ENCODE results near the gene MTOR. TPM values are rescaled to one million over a fixed set of nuclear protein-coding genes. Genes with fewer than 3 reads are reported as not detected.

MTOR gene
- total RNA-seq, 1 donor from 2014 or later = 28.4 TPM

DNA sequence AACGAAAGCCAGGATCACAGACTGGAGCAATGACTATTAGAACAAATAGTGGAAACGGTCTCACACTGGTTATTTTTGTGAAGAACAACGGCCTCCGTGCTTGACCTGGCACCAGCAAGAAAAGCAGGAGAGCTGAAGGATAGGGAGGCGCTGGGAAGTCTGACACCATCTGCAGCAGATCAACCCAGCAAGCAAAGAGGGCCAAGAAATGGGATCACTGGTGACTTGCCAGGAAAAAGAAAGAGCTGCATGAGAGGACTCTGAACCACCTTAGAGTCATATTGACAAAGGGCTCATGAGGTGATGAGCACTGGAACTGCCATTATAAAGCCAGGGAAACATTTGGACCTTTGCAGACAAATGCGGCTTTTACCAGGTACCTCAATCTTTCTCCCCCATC lies 25.0 kb downstream of the MTOR start:
- ATAC-seq (peak; percentile 13), DNase-seq (ENCODE audit: missing footprints) (no peak)
- intact Hi-C loops (cut with DNase I) = no loop called here

DNA sequence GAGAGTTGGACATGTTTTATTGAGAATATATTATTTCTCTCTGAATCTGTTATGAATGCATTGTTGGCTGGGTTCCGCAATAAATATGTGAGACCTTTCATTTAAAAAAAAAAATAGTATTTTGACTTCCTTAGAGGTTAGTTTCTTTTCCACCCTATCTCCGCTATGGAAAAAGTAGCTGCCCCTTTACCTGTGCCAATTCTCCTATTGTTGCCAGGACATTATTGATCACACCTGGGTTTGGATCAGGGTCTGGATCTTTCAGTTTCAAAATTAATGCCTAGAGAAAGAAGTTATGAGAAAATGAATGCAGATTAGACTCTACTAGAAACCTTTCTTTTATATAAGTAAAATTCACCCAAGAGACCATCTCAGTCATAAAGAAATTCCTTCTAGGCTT lies 29.1 kb downstream of the MTOR start:
- intact Hi-C loops (cut with DNase I) = no loop called here
- ATAC-seq = no peak
- DNase-seq (ENCODE audit: missing footprints) = no peak

DNA sequence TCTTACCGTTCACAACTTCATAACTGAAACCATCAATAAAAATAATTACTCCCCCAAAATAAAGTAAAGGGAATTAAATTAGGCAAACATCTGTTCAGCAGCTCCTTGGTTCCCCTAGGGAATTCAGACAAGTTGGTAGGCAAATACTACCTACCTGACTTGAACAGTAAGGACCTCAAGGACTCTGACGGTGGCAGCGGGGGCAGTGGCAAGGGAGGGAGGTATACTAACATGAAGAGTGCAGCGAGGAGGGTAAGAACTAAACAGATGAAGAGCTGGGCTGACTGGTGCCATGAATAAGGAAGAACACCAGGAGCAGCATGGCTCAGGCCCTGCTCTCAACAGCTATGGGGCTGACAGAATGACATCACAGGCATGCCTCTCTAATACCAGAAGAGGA lies 33.1 kb downstream of the MTOR start:
- DNase-seq (ENCODE audit: missing footprints) = no peak
- ATAC-seq = no peak
- intact Hi-C loops (cut with DNase I) = no loop called here

DNA sequence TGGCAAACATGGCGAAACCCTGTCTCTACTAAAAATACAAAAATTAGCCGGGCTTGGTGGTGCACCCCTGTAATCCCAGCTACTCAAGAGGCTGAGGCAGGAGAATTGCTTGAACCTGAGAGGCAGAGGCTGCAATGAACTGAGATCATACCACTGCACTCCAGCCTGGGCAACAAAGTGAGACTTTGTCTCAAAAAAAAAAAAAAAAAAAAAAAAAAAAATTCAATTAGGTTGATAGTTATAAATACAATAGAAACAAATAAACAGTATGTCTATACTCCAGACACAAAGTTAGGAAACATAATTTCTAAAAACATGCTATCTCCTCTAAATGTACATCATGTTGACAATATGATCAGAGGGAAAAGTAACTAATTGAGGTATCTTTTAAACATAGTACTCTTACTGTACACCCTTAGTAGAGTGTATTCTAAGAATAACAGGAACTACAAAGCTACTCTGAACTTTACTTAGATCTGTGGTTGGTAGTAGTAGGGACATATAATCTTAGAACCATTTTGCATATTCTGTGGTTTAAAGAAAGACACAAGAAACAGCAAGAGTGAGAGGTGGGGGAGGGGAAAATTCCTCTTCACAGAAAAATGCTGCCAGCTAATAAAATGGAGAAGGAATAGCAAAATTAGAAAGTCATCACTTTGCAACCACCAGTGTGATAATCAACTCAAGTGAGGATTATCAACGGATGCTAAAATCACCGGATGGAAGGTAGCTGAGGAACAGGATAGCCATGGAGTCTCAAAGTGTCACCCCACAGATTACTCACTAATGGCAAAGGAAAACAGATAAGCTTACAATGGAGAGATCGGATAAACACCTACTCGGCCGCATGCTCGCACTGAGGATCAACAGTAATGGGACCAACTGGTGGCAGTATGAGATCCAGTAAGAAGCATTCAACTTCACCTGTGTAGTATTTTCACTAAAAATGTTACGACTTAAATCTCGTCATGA lies 35.0 kb downstream of the MTOR start:
- intact Hi-C loops (cut with DNase I) = no loop called here
- no peak for ATAC-seq

DNA sequence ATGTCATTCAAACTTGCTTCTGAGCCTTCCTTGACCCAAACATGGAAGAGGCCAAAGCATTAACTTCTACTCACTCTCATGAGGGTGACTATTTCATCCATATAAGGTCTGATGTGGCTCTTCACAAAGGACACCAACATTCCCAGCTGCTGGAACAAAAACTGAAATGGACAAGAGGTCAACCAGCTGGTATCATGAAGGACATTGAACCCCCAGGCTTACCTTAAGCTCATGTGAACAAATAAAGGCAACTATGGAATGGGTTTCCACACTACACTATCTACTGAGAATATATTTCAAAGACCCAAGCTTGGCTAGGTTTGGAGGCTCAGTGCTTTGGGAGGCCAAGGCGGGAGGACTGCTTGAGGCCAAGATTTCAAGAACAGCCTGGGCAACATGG lies 46.3 kb downstream of the MTOR start:
- DNase-seq (ENCODE audit: missing footprints) (no peak), ATAC-seq (no peak)
- intact Hi-C loops (cut with DNase I) = no loop called here

More for the DNA sequence above, 35.0 kb downstream of the MTOR start:
- no peak for DNase-seq (ENCODE audit: missing footprints)

DNA sequence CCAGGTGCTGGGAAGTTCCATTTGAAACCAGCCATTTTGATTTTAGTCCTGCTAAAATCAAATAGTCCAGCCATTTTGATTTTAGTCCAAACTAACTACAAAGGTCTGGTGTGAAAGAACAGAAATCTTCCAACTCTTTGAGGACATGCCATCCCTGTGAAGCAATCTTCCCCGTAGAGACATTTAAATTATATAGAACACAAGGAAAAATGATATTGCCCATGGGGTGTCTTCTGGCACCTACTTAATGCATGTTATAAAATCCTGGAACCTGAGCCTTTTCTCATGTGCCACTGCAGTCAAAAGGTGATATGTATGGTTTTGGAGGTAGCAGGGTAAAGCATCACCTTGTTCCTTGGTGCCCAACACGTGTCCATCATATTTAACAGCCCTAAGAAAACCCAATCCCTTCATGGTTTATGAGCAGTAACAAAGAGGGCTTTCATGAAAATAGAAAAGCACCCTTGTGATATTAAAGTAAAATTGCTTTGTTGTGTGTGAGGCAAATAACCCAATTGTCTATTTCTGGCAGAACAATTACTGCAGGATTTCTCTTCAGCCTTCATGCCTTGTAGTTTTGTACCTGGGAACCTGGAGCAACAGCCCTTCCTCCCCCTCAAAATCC lies 46.9 kb downstream of the MTOR start:
- no peak for ATAC-seq
- intact Hi-C loops (cut with DNase I) = no loop called here
- DNase-seq (ENCODE audit: missing footprints) = no peak

DNA sequence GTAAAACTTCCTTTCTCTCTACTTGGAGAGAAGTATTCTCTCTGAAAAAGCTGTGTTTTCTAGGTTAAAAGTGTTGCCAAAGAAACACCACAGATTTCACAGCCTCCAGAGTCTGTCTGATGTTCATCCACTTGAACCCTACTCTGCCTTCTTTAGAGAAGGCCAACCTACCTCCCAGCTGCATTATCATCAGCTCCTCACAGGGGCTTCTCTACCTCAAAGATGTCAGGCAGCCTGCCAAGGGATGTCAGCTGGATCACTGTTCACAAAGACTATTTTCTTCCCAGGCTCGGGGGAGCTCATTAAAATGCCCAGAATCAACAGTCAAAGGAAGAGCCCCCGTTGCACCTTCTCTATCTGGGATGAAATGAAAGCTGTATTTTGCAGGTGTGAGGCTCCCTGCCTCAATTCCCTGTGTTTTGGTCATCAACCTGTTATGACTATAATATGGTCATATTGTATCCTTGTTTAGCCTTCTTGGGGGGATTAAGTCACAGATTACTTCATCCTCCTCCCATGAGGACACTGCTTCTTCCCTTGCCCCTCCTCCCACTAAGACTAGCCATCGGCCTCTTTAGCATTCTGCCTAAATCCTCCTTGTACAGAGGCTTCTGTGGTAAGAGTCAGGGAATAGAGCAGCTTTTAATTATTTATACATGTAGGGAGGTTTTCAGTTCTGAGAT lies 47.5 kb downstream of the MTOR start:
- ATAC-seq = no peak
- intact Hi-C loops (cut with DNase I) = no loop called here

DNA sequence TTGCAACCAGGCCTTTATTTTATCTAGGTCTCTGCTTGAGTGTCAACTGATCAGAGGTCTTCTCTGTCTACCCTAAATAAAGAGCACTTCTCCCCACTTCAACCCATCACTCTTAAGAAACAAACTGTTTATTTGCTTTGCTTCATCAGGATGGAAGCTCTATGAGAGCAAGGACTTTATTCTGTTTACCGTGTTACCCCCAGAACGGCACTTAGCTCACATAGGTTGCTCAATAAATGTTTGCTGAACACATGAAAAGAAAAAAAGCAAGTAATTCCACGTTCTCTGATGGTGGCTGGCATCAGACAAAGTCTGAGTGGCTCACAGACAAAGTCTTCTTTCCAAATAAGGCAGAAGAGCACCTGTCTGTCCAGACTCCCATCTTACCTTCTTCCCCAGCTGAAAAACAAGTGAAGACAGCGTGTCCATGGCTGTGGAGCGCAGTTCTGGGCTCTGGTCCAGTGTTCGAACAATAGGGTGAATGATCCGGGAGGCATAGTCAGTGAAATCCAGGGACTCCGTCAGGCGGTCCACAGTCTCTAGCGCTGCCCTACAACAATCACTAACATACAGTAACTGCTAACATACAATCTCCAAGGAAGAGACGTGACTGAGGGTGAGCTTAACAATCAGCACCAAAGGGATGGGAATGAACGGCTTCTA lies 50.3 kb downstream of the MTOR start:
- DNase-seq (ENCODE audit: missing footprints) (no peak), ATAC-seq (no peak)
- intact Hi-C loops (cut with DNase I) = no loop called here

More for the DNA sequence above, 47.5 kb downstream of the MTOR start:
- DNase-seq (ENCODE audit: missing footprints) = no peak

DNA sequence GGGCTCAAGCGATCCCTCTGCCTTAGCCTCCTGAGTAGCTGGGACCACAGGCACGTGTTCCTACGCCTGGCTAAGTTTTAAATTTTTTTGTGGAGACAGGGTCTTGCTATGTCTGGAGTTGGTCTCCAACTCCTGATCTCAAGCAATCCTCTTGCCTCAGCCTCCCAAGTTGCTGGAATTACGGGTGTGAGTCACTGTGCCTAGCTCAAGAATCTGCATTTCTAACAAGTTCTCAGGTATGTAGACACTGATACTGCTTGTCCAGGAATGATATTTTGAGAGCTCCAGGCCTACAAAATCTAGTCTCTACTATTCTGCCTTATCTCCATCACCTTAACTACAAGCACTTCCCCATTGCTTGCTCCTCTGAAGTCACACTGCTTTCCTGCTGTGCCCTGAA lies 50.9 kb downstream of the MTOR start:
- ATAC-seq (no peak), DNase-seq (ENCODE audit: missing footprints) (no peak)
- intact Hi-C loops (cut with DNase I) = no loop called here

DNA sequence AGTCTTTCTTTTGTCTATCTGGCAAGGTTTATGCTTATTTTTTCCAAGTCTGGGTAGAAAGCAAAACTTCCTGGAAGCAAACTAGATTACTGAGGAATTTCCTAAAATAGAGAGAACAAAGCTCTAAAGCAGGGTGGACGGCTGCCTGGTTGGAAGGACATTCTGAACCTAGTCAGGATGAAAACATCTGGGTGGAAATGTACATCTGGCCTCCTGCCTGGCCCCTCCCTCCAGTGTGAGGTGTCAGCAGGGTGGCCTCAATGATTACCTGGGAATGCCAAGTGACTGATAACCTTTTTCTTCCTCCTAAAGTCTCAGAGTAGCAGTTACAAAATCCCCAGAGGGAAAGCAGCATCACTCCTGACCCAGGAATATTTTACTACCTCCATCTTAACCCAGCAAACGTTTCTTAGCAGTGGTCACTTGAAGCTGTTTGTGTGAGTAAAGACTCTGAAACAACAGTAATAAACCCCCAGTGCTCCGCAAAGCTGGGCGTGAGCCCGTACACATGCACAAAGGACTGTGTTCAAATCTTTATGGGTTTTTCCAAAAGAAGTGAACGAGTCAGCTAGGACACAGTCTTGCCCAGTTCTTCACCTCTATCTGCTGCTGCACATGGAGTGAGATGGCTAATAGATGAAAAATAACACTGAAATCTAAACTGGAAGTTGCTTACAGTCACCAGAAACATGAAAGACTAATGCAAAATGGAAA lies 54.3 kb downstream of the MTOR start:
- ATAC-seq (peak; percentile 54), DNase-seq (ENCODE audit: missing footprints) (no peak)
- intact Hi-C loops (cut with DNase I) = no loop called here

DNA sequence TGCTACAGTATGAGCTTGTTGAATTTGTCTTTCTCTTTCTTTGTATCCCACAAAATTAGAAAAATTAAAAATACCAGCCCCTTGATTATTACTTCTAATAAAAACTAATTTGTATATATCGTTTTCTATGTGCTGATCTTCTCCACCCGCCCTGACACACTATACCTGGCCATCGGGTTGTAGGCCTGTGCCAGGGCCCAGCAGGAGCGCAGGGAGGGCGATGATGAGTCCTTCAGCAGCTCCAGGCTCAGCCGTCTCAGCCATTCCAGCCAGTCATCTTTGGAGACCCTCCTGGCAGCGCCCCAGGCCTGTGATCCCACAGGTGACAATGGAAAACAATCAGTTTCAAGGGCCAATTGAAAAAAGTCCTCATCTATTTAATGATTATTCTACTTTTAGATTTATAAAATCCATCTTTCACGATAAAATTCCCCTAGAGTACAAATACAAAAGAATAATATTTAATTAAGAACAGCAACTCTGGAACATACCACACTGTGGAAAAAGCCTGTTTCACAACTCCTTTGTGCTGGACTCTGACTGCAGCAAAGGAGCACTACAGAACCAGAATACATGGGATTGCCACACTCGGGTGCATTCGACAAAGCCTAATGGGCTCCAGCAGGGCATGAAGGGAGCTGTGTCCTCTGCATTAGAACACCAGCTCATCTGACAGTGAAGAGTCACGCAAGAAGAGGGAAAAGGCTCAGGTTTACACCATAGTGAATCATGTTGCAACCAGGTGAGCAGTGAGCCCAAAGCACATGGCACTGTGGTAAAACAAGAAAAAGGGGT lies 57.8 kb downstream of the MTOR start:
- intact Hi-C loops (cut with DNase I) = no loop called here
- DNase-seq (ENCODE audit: missing footprints) (no peak), ATAC-seq (no peak)

DNA sequence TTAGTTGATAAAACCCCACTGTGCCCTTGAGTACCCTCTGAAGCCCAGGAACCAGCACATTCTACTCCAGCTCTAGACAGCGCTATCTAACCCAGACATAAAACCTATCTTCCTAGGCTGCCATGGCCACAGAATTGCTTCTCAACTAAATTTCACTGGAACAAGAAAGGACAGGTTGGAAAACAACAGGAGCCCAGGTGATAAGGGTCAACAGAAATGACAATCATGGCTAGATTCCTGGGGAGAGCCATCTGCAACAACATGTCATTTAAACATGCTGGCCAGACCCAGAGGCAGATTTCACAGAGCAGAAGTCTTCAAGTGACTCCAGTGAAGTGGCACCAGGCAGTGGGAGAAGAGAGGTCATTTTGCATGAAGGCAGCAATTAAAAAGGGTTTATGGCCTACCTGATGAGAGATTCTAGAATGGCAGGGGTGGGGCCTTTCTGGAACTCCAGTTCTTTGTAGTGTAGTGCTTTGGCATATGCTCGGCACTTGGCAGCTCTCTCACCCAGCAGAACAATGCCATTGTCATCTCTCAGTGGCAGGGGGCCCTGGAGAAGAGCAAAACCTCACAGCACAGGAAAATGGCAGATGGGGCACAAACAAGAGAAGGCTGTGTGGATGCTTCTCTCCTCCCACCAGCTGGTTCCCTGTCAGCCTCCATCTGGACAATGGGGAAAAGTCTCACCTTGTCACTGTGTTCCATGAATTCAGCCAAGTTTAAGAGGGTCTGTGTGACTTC lies 63.3 kb downstream of the MTOR start:
- ATAC-seq (no peak), DNase-seq (ENCODE audit: missing footprints) (no peak)
- intact Hi-C loops (cut with DNase I) = no loop called here

DNA sequence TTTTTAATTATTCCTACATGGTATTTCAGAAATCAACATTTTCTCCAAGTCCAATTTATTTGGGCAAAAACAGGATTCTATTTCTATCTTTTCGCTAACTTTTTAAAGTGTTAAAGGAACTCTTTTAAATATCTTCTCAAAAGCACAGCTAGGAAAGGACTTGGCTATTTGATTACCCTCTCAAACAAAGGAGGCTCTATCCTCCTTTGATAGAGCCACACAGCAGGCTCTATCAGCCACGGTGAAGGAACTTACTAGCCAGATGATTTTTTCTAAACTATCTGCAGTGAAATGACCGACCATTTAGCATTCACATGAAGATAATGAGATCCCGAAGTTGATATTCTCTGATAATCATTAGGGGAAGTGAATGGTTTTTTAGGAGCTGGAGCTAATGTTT lies 64.1 kb downstream of the MTOR start:
- DNase-seq (ENCODE audit: missing footprints) (no peak), ATAC-seq (no peak)
- intact Hi-C loops (cut with DNase I) = no loop called here

DNA sequence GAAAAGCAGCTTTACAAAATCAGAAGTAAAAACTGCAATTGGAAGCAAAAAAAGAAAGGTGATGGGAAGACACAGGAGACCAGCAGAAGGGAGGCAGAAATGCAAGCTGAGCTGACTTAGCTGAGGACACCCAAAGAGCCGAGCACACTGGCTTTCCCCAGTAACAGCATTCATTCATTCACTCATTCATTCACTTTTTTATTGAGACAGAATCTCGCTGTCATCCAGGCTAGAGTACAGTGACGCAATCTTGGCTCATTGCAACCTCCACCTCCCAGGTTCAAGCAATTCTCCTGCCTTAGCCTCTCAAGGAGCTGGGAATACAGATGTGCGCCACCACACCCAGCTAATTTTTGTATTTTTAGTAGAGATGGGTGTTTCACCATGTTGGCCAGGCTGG lies 65.0 kb downstream of the MTOR start:
- intact Hi-C loops (cut with DNase I) = no loop called here
- no peak for DNase-seq (ENCODE audit: missing footprints)
- no peak for ATAC-seq

DNA sequence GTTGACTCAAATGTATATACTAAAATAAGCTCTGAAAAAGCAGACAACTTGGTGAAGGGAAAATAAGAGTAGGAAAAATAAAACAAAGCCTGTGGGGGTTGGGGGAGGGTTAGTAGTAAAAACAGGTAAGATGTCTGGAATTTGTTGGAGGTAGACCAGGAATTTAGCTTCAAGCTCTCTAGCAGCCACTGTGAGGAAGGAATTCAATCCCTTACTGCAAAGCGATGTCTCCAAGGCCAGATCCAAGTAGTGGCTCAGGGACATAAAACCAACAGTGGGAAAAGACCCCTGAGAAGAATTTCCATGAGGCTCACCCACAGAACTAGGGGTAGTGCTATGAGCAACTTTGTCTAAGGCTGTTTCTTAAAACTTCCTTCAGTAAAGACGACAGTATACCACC lies 65.4 kb downstream of the MTOR start:
- ATAC-seq = no peak
- no peak for DNase-seq (ENCODE audit: missing footprints)

DNA sequence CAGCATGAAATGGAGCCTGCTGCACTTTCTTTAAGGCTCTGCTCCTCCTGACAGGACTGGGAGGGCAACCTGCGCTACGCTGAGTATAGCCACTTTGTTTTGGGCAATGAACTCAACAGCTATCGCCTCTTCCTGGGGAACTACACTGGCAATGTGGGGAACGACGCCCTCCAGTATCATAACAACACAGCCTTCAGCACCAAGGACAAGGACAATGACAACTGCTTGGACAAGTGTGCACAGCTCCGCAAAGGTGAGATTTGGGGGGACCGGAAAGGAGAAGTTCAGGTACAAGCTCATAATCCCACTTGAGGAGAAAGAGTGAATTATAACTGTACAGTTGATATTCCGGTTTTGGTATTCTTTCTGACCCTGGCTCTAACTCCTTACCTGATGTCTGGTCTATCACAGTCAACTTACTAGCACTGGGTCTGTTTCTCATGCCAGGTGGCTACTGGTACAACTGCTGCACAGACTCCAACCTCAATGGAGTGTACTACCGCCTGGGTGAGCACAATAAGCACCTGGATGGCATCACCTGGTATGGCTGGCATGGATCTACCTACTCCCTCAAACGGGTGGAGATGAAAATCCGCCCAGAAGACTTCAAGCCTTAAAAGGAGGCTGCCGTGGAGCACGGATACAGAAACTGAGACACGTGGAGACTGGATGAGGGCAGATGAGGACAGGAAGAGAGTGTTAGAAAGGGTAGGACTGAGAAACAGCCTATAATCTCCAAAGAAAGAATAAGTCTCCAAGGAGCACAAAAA lies 67.8 kb downstream of the MTOR start:
- no peak for DNase-seq (ENCODE audit: missing footprints)
- intact Hi-C loops (cut with DNase I) = no loop called here
- ATAC-seq = no peak

More for the DNA sequence above, 65.4 kb downstream of the MTOR start:
- intact Hi-C loops (cut with DNase I) = no loop called here

DNA sequence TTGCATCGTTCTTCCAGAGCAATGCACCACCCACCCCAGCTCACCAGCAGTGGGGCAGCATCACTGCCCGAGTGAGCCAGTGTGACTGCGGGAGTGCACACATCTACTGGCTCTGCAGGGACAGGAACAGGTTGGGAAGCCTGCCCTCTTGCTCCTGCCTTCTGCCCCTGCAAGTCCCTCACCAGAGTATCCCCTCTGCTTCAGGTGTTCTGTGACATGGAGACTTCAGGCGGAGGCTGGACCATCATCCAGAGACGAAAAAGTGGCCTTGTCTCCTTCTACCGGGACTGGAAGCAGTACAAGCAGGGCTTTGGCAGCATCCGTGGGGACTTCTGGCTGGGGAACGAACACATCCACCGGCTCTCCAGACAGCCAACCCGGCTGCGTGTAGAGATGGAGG lies 69.0 kb downstream of the MTOR start:
- intact Hi-C loops (cut with DNase I) = no loop called here
- ATAC-seq (no peak), DNase-seq (ENCODE audit: missing footprints) (no peak)
